Gastroesophageal sphincter (tissue), 4 donors: ENCODE measurements around the gene NIPAL4. TPM values are rescaled to one million over a fixed set of nuclear protein-coding genes. Genes with fewer than 3 reads are reported as not detected.

ENCODE experiments used
- ATAC-seq: fragments of 150-250 bp; one replicate; pipeline ENCODE4 v1.9.1; 2016; ENCODE audit warnings: mild to moderate bottlenecking, moderate library complexity
- H3K27ac ChIP-seq, 4 donors: fragments of 200-600 bp; sonication (generic) in 3 of 4; 1 replicate in 3 of 4; 2 replicates in 1 of 4; pipeline ENCODE4 v1.5.1; 2016 to 2019
- H3K27me3 ChIP-seq: fragments of 200-600 bp; sonication (generic); one replicate; pipeline ENCODE4 v1.5.1; 2019
- H3K36me3 ChIP-seq, 2 donors: fragments of 200-600 bp; sonication (generic); one replicate each; pipeline ENCODE4 v1.5.1; 2019; ENCODE audit warnings: control low read depth in 1 of 2
- H3K4me1 ChIP-seq, 3 donors: fragments of 200-600 bp; sonication (generic); 1 replicate in 2 of 3; 2 replicates in 1 of 3; pipeline ENCODE4 v1.5.1; 2016 to 2019; ENCODE audit warnings: control low read depth in 2 of 3
- H3K4me3 ChIP-seq, 2 donors: fragments of 200-600 bp; sonication (generic); one replicate each; pipeline ENCODE4 v1.5.1; 2019; ENCODE audit warnings: mild to moderate bottlenecking in 1 of 2, moderate library complexity in 1 of 2
- H3K9me3 ChIP-seq, 3 donors: fragments of 200-600 bp; sonication (generic); one replicate each; pipeline ENCODE4 v1.5.1; 2017 to 2019; ENCODE audit warnings: control low read depth in 2 of 3
- EP300 ChIP-seq: sonication (generic); formaldehyde crosslinking; IDR thresholded peaks from one replicate; pipeline ENCODE4 v1.6.1; 2017; ENCODE audit warnings: antibody characterized with exemption, mild to moderate bottlenecking
- POLR2A ChIP-seq, 2 donors: fragments of 450-650 bp; IDR thresholded peaks; one replicate each; pipeline ENCODE4 v1.6.1; 2017; ENCODE audit warnings: antibody characterized with exemption in 2 of 2, mild to moderate bottlenecking in 2 of 2, moderate library complexity in 1 of 2
- POLR2AphosphoS5 ChIP-seq: sonication (generic); formaldehyde crosslinking; IDR thresholded peaks from one replicate; pipeline ENCODE4 v1.6.1; 2017; ENCODE audit warnings: antibody characterized with exemption
- WGBS, 2 donors: methylation state at CpG; one replicate each; pipeline ENCODE4 v1.1.5; 2018; ENCODE audit warnings: low coverage in 1 of 2; 5-methylcytosine and 5-hydroxymethylcytosine counted together
- total RNA-seq, 4 donors: library from RNA; depleted of rRNA; stranded (reverse); fragments of >200 nt; gene quantifications; one replicate each; pipeline ENCODE4 v1.1.0, GENCODE V29; 2016
- TF ChIP-seq, protein P1 (sequence below), 4 experiments: fragments of 200-600 bp in 2 of 4; fragments of 450-650 bp in 2 of 4; sonication (generic) in 1 of 4; IDR thresholded peaks; one replicate each; pipeline ENCODE4 v1.5.1; 2017 to 2019; ENCODE audit warnings: antibody characterized with exemption in 4 of 4, mild to moderate bottlenecking in 2 of 4, moderate library complexity in 2 of 4

The NIPAL4 gene
- total RNA-seq, 4 donors from 2014 or later = 1.2 to 4.8 (median 2.7) TPM

DNA sequence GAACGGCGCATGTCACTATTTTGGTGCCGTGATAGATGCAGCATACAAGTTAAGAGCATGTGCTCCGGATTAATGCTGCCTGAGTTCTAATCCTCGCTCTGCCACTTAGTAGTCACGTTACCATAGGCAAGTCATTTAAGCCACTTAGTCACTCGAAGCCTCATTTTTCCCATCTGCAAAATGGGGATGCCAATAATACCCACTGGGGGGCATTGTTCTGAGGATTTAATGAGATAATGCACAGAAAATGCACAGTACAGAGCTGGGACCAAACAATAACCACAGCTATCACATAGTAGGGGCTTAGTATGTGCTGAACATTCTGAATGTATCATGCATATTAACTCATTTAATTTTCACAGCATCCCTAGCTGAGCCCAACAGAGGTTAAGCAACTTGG, 9.1 kb downstream of the NIPAL4 start:
- no peak overlapping the region for H3K4me3 ChIP-seq
- no peak for TF ChIP-seq POLR2AphosphoS5
- H3K36me3 ChIP-seq = peaks cover 0 to 28% of the 10 kb centered on the region in 2 donors
- peaks cover 0 to 38% (median 3%) of the 10 kb centered on the region in 3 donors for H3K4me1 ChIP-seq
- no peak overlapping the region for H3K27ac ChIP-seq
- no peaks in the 10 kb centered on the region for H3K27me3 ChIP-seq
- WGBS, 2 donors = 92 to 100% methylated on average over 4 of the region's 7 CpGs
- ATAC-seq = no peak
- no peaks in the 10 kb centered on the region for H3K9me3 ChIP-seq

GRCh38 chr5:157469687-157470086, 9.7 kb downstream of the NIPAL4 start:
- H3K27me3 ChIP-seq = no peaks in the 10 kb centered on the region
- 69 to 75% methylated on average over 7 of the region's 7 CpGs for WGBS, 2 donors
- peaks cover 0 to 32% (median 0%) of the 10 kb centered on the region in 3 donors for H3K4me1 ChIP-seq
- no peak overlapping the region for H3K4me3 ChIP-seq
- H3K9me3 ChIP-seq = no peaks in the 10 kb centered on the region
- H3K36me3 ChIP-seq = peaks cover 0 to 34% of the 10 kb centered on the region in 2 donors
- peak overlapping the region in 1 of 4 donors; percentile 45 for H3K27ac ChIP-seq
- TF ChIP-seq, protein P1, sequence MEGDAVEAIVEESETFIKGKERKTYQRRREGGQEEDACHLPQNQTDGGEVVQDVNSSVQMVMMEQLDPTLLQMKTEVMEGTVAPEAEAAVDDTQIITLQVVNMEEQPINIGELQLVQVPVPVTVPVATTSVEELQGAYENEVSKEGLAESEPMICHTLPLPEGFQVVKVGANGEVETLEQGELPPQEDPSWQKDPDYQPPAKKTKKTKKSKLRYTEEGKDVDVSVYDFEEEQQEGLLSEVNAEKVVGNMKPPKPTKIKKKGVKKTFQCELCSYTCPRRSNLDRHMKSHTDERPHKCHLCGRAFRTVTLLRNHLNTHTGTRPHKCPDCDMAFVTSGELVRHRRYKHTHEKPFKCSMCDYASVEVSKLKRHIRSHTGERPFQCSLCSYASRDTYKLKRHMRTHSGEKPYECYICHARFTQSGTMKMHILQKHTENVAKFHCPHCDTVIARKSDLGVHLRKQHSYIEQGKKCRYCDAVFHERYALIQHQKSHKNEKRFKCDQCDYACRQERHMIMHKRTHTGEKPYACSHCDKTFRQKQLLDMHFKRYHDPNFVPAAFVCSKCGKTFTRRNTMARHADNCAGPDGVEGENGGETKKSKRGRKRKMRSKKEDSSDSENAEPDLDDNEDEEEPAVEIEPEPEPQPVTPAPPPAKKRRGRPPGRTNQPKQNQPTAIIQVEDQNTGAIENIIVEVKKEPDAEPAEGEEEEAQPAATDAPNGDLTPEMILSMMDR (IDR thresholded peaks at IDR 0.05) = no peak
- TF ChIP-seq POLR2A (IDR thresholded peaks at IDR 0.05) = no peak
- no peak for TF ChIP-seq EP300
- TF ChIP-seq POLR2AphosphoS5 = no peak
- ATAC-seq = no peak

DNA sequence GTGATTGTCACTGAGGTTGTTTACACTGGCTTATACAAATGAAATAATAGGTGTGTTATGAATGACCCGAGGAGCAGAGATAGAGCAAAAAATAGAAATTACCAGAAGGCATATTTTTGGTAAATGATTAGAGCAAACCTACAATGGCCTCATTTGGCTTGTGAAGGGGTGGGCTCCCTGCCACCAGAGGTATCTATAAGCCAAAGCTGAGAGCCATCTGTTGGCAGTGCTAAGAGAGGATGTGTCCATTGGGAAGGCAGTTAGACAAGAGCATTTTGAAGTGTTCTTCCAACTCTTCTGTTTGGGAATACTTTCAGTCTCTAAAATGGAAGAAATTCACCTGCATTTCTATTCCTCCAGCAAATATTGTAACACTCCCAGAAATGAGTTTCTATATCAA, 10.6 kb downstream of the NIPAL4 start:
- H3K36me3 ChIP-seq = peaks cover 0 to 39% of the 10 kb centered on the region in 2 donors
- H3K4me3 ChIP-seq = no peak overlapping the region
- peaks cover 0 to 27% (median 0%) of the 10 kb centered on the region in 3 donors for H3K4me1 ChIP-seq
- ATAC-seq = no peak
- no peaks in the 10 kb centered on the region for H3K9me3 ChIP-seq
- no peak for TF ChIP-seq EP300
- TF ChIP-seq, protein P1 (IDR thresholded peaks at IDR 0.05) = no peak
- no peak for TF ChIP-seq POLR2AphosphoS5
- no peak for TF ChIP-seq POLR2A (IDR thresholded peaks at IDR 0.05)
- no peaks in the 10 kb centered on the region for H3K27me3 ChIP-seq
- 43 to 47% methylated on average over 1 of the region's 1 CpG for WGBS, 2 donors
- H3K27ac ChIP-seq = no peak overlapping the region

GRCh38 chr5:157471709-157472108, 11.7 kb downstream of the NIPAL4 start:
- ATAC-seq = no peak
- Histone ChIP-seq H3K4me1 (peaks cover 0 to 32% (median 0%) of the 10 kb centered on the region in 3 donors), H3K27ac (no peak overlapping the region), H3K9me3 (no peaks in the 10 kb centered on the region), H3K36me3 (peaks cover 0 to 36% of the 10 kb centered on the region in 2 donors), H3K4me3 (no peak overlapping the region), H3K27me3 (no peaks in the 10 kb centered on the region)
- no peak for TF ChIP-seq EP300
- TF ChIP-seq, protein P1 (IDR thresholded peaks at IDR 0.05) = peak; percentile 10 to 56 (median 46)
- no CpG with 5 or more reads among the region's 1 CpG for WGBS, 2 donors

DNA sequence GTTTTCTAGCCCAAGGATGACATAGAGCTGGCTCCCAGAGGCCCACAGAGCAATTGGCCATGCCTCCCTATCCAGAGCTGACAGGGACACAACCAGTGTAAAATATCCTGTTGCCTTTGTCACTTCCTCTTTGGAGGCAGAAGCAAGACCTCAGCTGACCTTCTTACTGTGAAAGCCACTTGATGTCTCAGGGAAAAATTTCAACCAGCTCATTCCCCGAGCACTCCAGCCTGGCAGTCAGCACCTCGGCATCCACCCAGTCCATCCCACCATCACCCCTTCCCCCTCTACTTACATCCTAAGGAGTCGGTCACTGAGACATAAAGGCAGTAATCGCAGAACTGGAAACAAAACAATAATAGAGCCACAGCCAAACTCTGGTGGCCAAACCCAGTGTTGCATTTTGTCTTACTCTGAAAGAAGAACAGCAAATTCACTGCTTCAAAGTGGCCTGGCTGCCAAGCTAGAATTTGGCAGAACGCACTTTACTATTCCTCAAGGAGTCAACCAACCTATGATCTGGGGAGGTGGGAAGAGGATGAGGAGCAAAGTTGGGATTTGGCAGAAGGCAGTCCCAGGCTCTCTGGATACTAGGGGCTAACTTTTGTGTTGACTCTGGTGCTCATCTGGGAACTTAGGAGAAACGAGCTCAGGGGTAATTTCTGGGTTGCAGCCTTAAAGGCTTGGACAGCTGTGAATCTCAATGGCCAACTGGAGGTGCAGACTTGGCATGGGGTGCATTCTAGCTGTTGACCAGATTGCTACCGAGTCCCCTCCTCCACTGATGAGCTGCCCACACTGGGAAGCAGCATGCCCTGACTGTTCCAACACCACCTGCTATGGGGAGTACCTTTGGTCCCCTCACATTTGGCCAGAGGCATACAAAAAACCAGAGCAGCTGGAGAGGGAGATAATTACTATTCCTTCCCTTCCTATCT, 13.6 kb downstream of the NIPAL4 start:
- H3K4me3 ChIP-seq = no peak overlapping the region
- H3K36me3 ChIP-seq = peaks cover 0 to 32% of the 10 kb centered on the region in 2 donors
- peaks cover 0 to 51% (median 0%) of the 10 kb centered on the region in 3 donors for H3K4me1 ChIP-seq
- H3K27ac ChIP-seq = peak overlapping the region in 3 of 4 donors; percentile 3 to 20 (median 15)
- TF ChIP-seq POLR2A (IDR thresholded peaks at IDR 0.05) = no peak
- TF ChIP-seq POLR2AphosphoS5 = no peak
- TF ChIP-seq, protein P1 (IDR thresholded peaks at IDR 0.05) = peak in 1 of 4 experiments; percentile 2
- TF ChIP-seq EP300 = no peak
- no peak for ATAC-seq
- no peaks in the 10 kb centered on the region for H3K27me3 ChIP-seq
- WGBS, 2 donors = 46% methylated on average over 4 of the region's 7 CpGs; no CpG with 5 or more reads in 1 of the 2 donors
- no peaks in the 10 kb centered on the region for H3K9me3 ChIP-seq
